HepG2 (cell line): ENCODE measurements around the gene SLC34A2. TPM values are rescaled to one million over a fixed set of nuclear protein-coding genes. Genes with fewer than 3 reads are reported as not detected.

Experiments used
- ATAC-seq: fragments of 200-7000 bp; cut with Tn5 transposase; 3 replicates; pipeline ENCODE4 v1.9.1; 2020; ENCODE audit warnings: mild to moderate bottlenecking, moderate library complexity
- BruUV-seq: library from RNA; stranded (reverse); fragments of 400-500 nt; replicated peaks from 2 replicates; lab custom pipeline; 2021; lab: Mats Ljungman, UMichigan
- CTCF ChIA-PET: fragments of 300-600 bp; formaldehyde crosslinking; extraction: SDS; loops from one replicate; lab custom pipeline; 2021; ENCODE audit warnings: low total read pairs, inconsistent platforms, low intra/inter-chr PET ratio; lab: Yijun Ruan, JAX
- POLR2A ChIA-PET: fragments of 350-600 bp; sonication (Branson Sonifier 250); formaldehyde crosslinking; loops from one replicate; lab custom pipeline; 2020; ENCODE audit warnings: antibody characterized with exemption, inconsistent platforms; lab: Yijun Ruan, JAX
- DNase-seq: peaks from one replicate; pipeline ENCODE4 v3.0.0-alpha.2; 2015; ENCODE audit warnings: low spot score
- FAIRE-seq: peaks from 3 replicates; lab custom pipeline; 2011; peaks lifted over from hg19 to GRCh38; lab: Jason Lieb, UNC
- H2AFZ ChIP-seq: one replicate; pipeline ENCODE4 v1.6.1; 2011; ENCODE audit warnings: low read length, inconsistent platforms
- H3K27ac ChIP-seq: fragments of 300-600 bp; 3 replicates; pipeline ENCODE4 v1.8.0; 2011; ENCODE audit warnings: mixed run types, mild to moderate bottlenecking, mixed read lengths, low read length, inconsistent platforms; ENCODE audit not compliant: insufficient read depth; ENCODE audit errors: extremely low read length
- H3K27me3 ChIP-seq, 2 experiments: fragments of 200-600 bp in 1 of 2; 2 replicates in 1 of 2; 3 replicates in 1 of 2; pipeline versions ENCODE4 v1.6.0 to v1.8.0; 2011; ENCODE audit warnings: low read length in 2 of 2, mild to moderate bottlenecking in 2 of 2, moderate library complexity in 2 of 2, inconsistent platforms in 1 of 2; ENCODE audit not compliant: insufficient read depth in 2 of 2, control insufficient read depth in 1 of 2
- H3K36me3 ChIP-seq, 2 experiments: fragments of 200-600 bp in 1 of 2; replicated peaks in 1 of 2; 2 replicates in 1 of 2; 3 replicates in 1 of 2; pipeline versions ENCODE4 v1.5.1 to v1.8.0; 2011; ENCODE audit warnings: low read length in 2 of 2, inconsistent platforms in 1 of 2; ENCODE audit not compliant: insufficient read depth in 2 of 2, control insufficient read depth in 1 of 2
- H3K4me1 ChIP-seq: 2 replicates; pipeline ENCODE4 v1.5.1; 2012; ENCODE audit warnings: low read length, inconsistent platforms; ENCODE audit not compliant: insufficient read depth
- H3K4me2 ChIP-seq: 2 replicates; pipeline ENCODE4 v1.6.0; 2011; ENCODE audit warnings: low read depth, low read length, inconsistent platforms
- H3K4me3 ChIP-seq, 3 experiments: fragments of 200-600 bp in 1 of 3; sonication (generic), shearing (Covaris generic) in 1 of 3; replicated peaks in 1 of 3; 2 replicates each; pipeline ENCODE4 v1.5.1; 2011 to 2016; ENCODE audit warnings: low read length in 3 of 3, inconsistent platforms in 2 of 3, low read depth in 2 of 3, mild to moderate bottlenecking in 2 of 3, control low read depth in 1 of 3, mixed read lengths in 1 of 3; ENCODE audit not compliant: insufficient read depth in 1 of 3
- H3K79me2 ChIP-seq: one replicate; pipeline ENCODE4 v1.6.1; 2011; ENCODE audit warnings: low read length, inconsistent platforms; ENCODE audit not compliant: insufficient read depth
- H3K9ac ChIP-seq: 2 replicates; pipeline ENCODE4 v1.6.0; 2011; ENCODE audit warnings: mild to moderate bottlenecking, low read depth, low read length, inconsistent platforms; ENCODE audit not compliant: insufficient read depth
- H3K9me3 ChIP-seq: 2 replicates; pipeline ENCODE4 v1.5.1; 2012; ENCODE audit warnings: mild to moderate bottlenecking, low read length
- H4K20me1 ChIP-seq: 2 replicates; pipeline ENCODE4 v1.6.0; 2011; ENCODE audit warnings: inconsistent platforms, mild to moderate bottlenecking, low read length, moderate library complexity; ENCODE audit not compliant: insufficient read depth
- AHR ChIP-seq: IDR thresholded peaks from 2 replicates; pipeline ENCODE4 v1.6.1; 2018; ENCODE audit warnings: missing genetic modification reagents, missing compliant biosample characterization
- HDAC6 ChIP-seq: fragments of 200-600 bp; sonication (generic); IDR thresholded peaks from 2 replicates; pipeline ENCODE4 v1.7.0; 2017; ENCODE audit warnings: mild to moderate bottlenecking, antibody characterized with exemption, low read length, low read depth
- PCBP1 ChIP-seq: fragments of 200-400 bp; formaldehyde crosslinking; IDR thresholded peaks from 2 replicates; pipeline ENCODE4 v1.6.1; 2017; ENCODE audit warnings: mild to moderate bottlenecking, low read depth, low read length, borderline replicate concordance
- PCBP2 ChIP-seq: fragments of 200-400 bp; formaldehyde crosslinking; optimal IDR thresholded peaks from 2 replicates; pipeline ENCODE3; 2018; ENCODE audit warnings: low read length, low read depth; ENCODE audit not compliant: poor library complexity, severe bottlenecking
- POLR2A ChIP-seq, 2 experiments: IDR thresholded peaks; 2 replicates each; pipeline ENCODE4 v1.6.1; 2011; ENCODE audit warnings: low read depth in 2 of 2, low read length in 2 of 2, mild to moderate bottlenecking in 1 of 2, moderate library complexity in 1 of 2; ENCODE audit not compliant: insufficient read depth in 1 of 2
- REL ChIP-seq: sonication (generic); formaldehyde crosslinking; conservative IDR thresholded peaks from 2 replicates; pipeline ENCODE4 v1.8.0; 2022; ENCODE audit warnings: mild to moderate bottlenecking, missing genetic modification reagents, moderate library complexity
- SIX4 ChIP-seq: sonication (generic); formaldehyde crosslinking; IDR thresholded peaks from 2 replicates; pipeline ENCODE4 v1.4.0; 2020; ENCODE audit warnings: missing genetic modification reagents
- THRA ChIP-seq: sonication (generic); formaldehyde crosslinking; IDR thresholded peaks from 2 replicates; pipeline ENCODE4 v1.4.0; 2020; ENCODE audit warnings: missing genetic modification reagents, borderline replicate concordance
- TRAFD1 ChIP-seq: sonication (generic); formaldehyde crosslinking; IDR thresholded peaks from 2 replicates; pipeline ENCODE4 v1.5.1; 2020; ENCODE audit warnings: missing genetic modification reagents, mild to moderate bottlenecking, borderline replicate concordance
- ZFP62 ChIP-seq: sonication (generic); formaldehyde crosslinking; IDR thresholded peaks from 2 replicates; pipeline ENCODE4 v1.4.0; 2020; ENCODE audit warnings: missing genetic modification reagents
- ZNF350 ChIP-seq: sonication (generic); formaldehyde crosslinking; IDR thresholded peaks from 2 replicates; pipeline ENCODE4 v1.4.0; 2020; ENCODE audit warnings: mild to moderate bottlenecking, low read depth, missing genetic modification reagents, borderline replicate concordance
- ZNF446 ChIP-seq: sonication (generic); formaldehyde crosslinking; IDR thresholded peaks from 2 replicates; pipeline ENCODE4 v1.5.0; 2020; ENCODE audit warnings: mild to moderate bottlenecking, missing genetic modification reagents
- ZNF564 ChIP-seq: sonication (generic); formaldehyde crosslinking; IDR thresholded peaks from 2 replicates; pipeline ENCODE4 v1.8.1; 2023; ENCODE audit warnings: mild to moderate bottlenecking, missing genetic modification reagents
- ZNF574 ChIP-seq: sonication (generic); formaldehyde crosslinking; IDR thresholded peaks from 2 replicates; pipeline ENCODE4 v1.4.0; 2020; ENCODE audit warnings: missing genetic modification reagents
- ZNF850 ChIP-seq: sonication (generic); formaldehyde crosslinking; conservative IDR thresholded peaks from 2 replicates; pipeline ENCODE4 v1.9.0; 2021; ENCODE audit warnings: mild to moderate bottlenecking, missing genetic modification reagents
- whole genome bisulfite sequencing: methylation state at CpG from one replicate; pipeline ENCODE4 v1.1.6; 2017; ENCODE audit warnings: low lambda C conversion rate; 5-methylcytosine and 5-hydroxymethylcytosine counted together
- in situ Hi-C: cut with HindIII; loops from 2 replicates; pipeline ENCODE4 v1.10.0; 2017; ENCODE audit warnings: low pct_unique_long_range_greater_than_20kb; ENCODE audit not compliant: extremely low pct_ligation_motif_present
- intact Hi-C: fragments of 100-400 bp; cut with micrococcal nuclease; formaldehyde crosslinking; loops from one replicate; pipeline ENCODE4 v1.10.0; 2022; ENCODE audit not compliant: unreplicated experiment
- polyA plus RNA-seq, 8 experiments: library from polyadenylated mRNA; depleted of rRNA in 3 of 8; stranded (reverse) in 7 of 8; unstranded in 1 of 8; fragments of >200 nt; fragmentation: Illumina TruSeq in 4 of 8; extraction: Trizol in 4 of 8; gene quantifications; 2 replicates each; pipeline versions ENCODE4 v1.2.1 to v1.2.3, GENCODE V29; 2011 to 2016; ENCODE audit warnings: low read depth in 4 of 8, missing spikeins in 1 of 8, mixed read lengths in 1 of 8; ENCODE audit not compliant: insufficient read depth in 1 of 8
- total RNA-seq, 5 experiments: library from RNA; depleted of rRNA; stranded (reverse); fragments of >200 nt; fragmentation: Illumina TruSeq; extraction: Trizol; gene quantifications; 2 replicates each; pipeline ENCODE4 v1.2.3, GENCODE V29; 2016; ENCODE audit warnings: low read depth in 1 of 5

SLC34A2 gene
- total and polyA plus RNA-seq, 2 of the 13 experiments (the other 11 are each of a cell fraction or from before 2014, with no cell fraction given): not detected

- in situ Hi-C loops: no loop called here
- intact Hi-C loops: no loop called here
- no peak for FAIRE-seq
- H4K20me1 ChIP-seq: no peaks in the 10 kb centered on the region
- BruUV-seq: no TSS peak
- DNase-seq: no peak
- no peaks in the 10 kb centered on the region for H3K36me3 ChIP-seq
- H3K4me3 ChIP-seq: no peak overlapping the region
- no peak for ATAC-seq
- H2AFZ ChIP-seq: no peak overlapping the region
- no peak for TF ChIP-seq ZNF850 (CRISPR knock-in tag)
- TF ChIP-seq PCBP2: no peak
- TF ChIP-seq ZNF564: no peak
- TF ChIP-seq, all 625 proteins: peak for 0
- Histone ChIP-seq H3K79me2 (no peaks in the 10 kb centered on the region), H3K27me3 (no peaks in the 10 kb centered on the region), H3K4me2 (no peak overlapping the region), H3K9ac (no peak overlapping the region), H3K4me1 (no peaks in the 10 kb centered on the region), H3K27ac (no peak overlapping the region), H3K9me3 (no peaks in the 10 kb centered on the region)
- POLR2A ChIA-PET: no interaction called here
- 36% methylated on average over 3 of the region's 3 CpGs for WGBS
- CTCF ChIA-PET: no interaction called here
Measured at GRCh38 chr4:25722964-25723363, 67.3 kb downstream of the SLC34A2 start.

GRCh38 chr4:25723409-25723808 lies 67.8 kb downstream of the SLC34A2 start:
- H3K79me2 ChIP-seq: no peaks in the 10 kb centered on the region
- no peaks in the 10 kb centered on the region for H3K9me3 ChIP-seq
- in situ Hi-C loops (no loop called here), intact Hi-C loops (no loop called here)
- no peak for DNase-seq
- 13% methylated on average over 1 of the region's 1 CpG for WGBS
- H3K27ac ChIP-seq: no peak overlapping the region
- H3K36me3 ChIP-seq: no peaks in the 10 kb centered on the region
- H3K4me1 ChIP-seq: no peaks in the 10 kb centered on the region
- no peak overlapping the region for H3K4me2 ChIP-seq
- H2AFZ ChIP-seq: no peak overlapping the region
- H4K20me1 ChIP-seq: no peaks in the 10 kb centered on the region
- H3K27me3 ChIP-seq: no peaks in the 10 kb centered on the region
- ChIA-PET POLR2A (no interaction called here), CTCF (no interaction called here)
- no peak overlapping the region for H3K4me3 ChIP-seq
- FAIRE-seq: no peak
- no peak overlapping the region for H3K9ac ChIP-seq
- no TSS peak for BruUV-seq
- ATAC-seq: peak; percentile 47; the same call in 1 of the 3 replicates
- TF ChIP-seq REL (CRISPR knock-in tag) (no peak), ZNF574 (CRISPR knock-in tag) (no peak), TRAFD1 (CRISPR knock-in tag) (no peak), ZFP62 (CRISPR knock-in tag) (no peak), THRA (CRISPR knock-in tag) (no peak), HDAC6 (no peak), PCBP1 (no peak), SIX4 (CRISPR knock-in tag) (no peak), ZNF446 (no peak), ZNF350 (CRISPR knock-in tag) (no peak), POLR2A (IDR thresholded peaks at IDR 0.05; ENCODE audit: insufficient read depth in 1 of 2, low read depth in 2 of 2, low read length in 2 of 2) (no peak), AHR (CRISPR knock-in tag) (no peak)
